GM13976 (cell line): ENCODE data around the gene SMURF1.

Experiments
- DNase-seq: peaks from one replicate; pipeline ENCODE4 v3.0.0; 2012; ENCODE audit warnings: low spot score
- CTCF ChIP-seq: IDR thresholded peaks from 2 replicates; pipeline ENCODE4 v1.5.1; 2012; ENCODE audit warnings: borderline replicate concordance, mild to moderate bottlenecking; ENCODE audit not compliant: insufficient read depth; ENCODE audit errors: extremely low read depth, missing control alignments, control extremely low read depth
- in situ Hi-C: fragments of 300-500 bp; cut with MboI; formaldehyde crosslinking; loops from one replicate; pipeline ENCODE4 v1.12.0; 2022; ENCODE audit warnings: low sequenced_read_pairs, mixed read lengths, inconsistent platforms; ENCODE audit not compliant: unreplicated experiment

SMURF1 gene

GRCh38 chr7:99116144-99116543 lies 27.8 kb downstream of the SMURF1 start:
- in situ Hi-C loops: no loop called here
- TF ChIP-seq CTCF: no peak
- DNase-seq: no peak

- TF ChIP-seq CTCF: no peak
- no peak for DNase-seq
- in situ Hi-C loops: no loop called here
Measured at GRCh38 chr7:99115379-99115778, 28.5 kb downstream of the SMURF1 start.

DNA sequence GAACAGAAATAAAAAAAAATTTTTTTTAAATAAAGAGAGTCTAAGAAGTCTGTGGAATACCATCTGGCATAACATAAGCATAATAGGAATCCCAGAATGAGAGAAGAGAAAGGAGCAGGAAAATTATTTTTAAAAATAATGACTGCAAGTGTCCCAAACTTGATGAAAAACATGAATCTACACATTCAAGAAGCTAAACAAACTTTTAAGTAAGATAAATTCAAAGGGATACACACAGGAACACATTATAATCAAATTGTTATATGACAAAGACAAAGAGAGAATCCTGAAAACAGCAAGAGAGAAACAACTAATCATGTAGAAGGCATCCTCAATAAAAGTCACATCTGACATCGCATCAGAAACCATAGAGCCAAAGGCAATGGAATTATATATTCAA lies 30.9 kb downstream of the SMURF1 start:
- no peak for DNase-seq
- TF ChIP-seq CTCF: no peak
- in situ Hi-C loops: no loop called here

DNA sequence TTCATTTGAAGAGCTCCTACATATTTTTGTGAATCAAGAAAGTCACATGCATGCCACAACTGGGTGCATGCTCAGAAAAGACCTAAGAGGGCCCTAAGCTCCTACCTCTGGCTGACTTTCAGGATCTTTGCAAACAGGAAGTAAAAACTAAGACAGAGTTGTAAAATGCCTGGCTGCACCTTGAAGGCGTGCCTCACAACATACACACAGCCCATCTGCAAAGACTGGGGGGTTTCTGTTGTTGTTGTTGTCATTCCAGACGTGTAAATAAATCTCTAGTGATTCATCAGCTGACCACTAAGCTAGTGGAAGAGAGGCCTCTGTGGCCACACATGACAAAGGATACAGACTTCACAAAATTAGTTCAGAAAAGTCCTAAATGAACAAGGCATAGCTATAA lies 31.8 kb downstream of the SMURF1 start:
- no peak for TF ChIP-seq CTCF
- DNase-seq: peak; percentile 32
- in situ Hi-C loops: no loop called here

GRCh38 chr7:99111591-99111990 lies 32.3 kb downstream of the SMURF1 start:
- no peak for DNase-seq
- in situ Hi-C loops: no loop called here
- TF ChIP-seq CTCF: no peak

DNA sequence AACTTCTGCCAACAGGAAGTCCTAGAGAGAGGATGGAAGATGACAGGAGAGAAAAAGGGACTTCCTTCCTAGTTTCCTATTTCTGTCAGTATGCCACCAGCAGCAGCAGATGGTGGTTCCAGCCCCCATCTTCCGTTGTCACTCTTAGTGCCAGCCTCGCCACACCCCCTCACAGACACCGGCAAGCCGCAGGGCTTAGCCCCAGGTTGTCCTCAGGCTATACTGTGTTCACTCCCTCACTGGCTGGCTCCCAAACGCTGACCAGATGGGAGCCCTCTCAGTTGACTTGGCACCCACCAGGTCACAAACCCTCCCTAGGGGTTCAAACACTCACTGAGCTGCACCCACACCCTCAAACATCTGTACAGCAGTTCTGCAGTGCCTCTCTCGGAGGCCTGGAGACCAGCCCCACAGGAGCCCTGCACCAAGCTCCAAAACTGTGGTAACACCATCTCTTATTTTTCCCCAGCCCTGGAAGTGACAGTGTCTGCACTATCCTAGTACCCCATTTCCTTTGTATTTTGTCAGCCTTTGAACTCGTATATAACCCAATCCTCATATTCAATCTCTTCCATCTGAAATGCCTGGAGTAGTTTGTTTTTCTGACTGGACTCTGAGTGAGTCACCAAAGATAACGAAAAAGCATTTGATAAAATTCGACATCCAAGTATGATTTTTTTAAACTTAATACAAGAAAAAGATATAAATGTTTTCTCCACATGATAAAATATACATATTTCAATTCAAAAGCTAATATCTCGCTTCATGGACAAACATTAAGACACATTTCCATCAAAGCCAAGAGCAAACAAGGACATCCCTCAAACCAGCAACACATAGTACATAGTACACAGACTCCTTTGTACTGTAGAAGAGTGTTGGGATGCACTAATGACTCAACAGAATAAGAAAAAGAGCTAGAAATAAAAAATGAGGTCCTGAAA lies 34.5 kb downstream of the SMURF1 start:
- in situ Hi-C loops: no loop called here

More for the DNA sequence above, 34.5 kb downstream of the SMURF1 start:
- TF ChIP-seq CTCF: no peak
- no peak for DNase-seq
